Right cardiac atrium (tissue), 5 donors: ENCODE measurements around the gene MTCH2. TPM values are rescaled to one million over a fixed set of nuclear protein-coding genes. Genes with fewer than 3 reads are reported as not detected.
"Not testable (repeated sequence)": the region's sequence is repeated elsewhere in the genome, so short reads cannot be mapped to it uniquely, and the experiment has no call there.

Source experiments
- ATAC-seq, 2 donors: fragments of 200-7000 bp; cut with Tn5 transposase; one replicate each; pipeline versions ENCODE4 v1.8.0 to v1.9.1; 2020; ENCODE audit warnings: moderate library complexity in 2 of 2, mild to moderate bottlenecking in 1 of 2
- DNase-seq, 3 donors: peaks; one replicate each; pipeline ENCODE4 v3.0.0-alpha.2; 2020
- H3K27ac ChIP-seq: one replicate; pipeline ENCODE4 v1.5.1; 2013; ENCODE audit warnings: mild to moderate bottlenecking, low read length, control low read depth, moderate library complexity
- H3K27me3 ChIP-seq: one replicate; pipeline ENCODE4 v1.6.1; 2013; ENCODE audit not compliant: control insufficient read depth, insufficient read depth
- H3K4me1 ChIP-seq: one replicate; pipeline ENCODE4 v1.6.1; 2013; ENCODE audit warnings: low read length; ENCODE audit not compliant: control insufficient read depth, insufficient read depth
- H3K4me3 ChIP-seq: one replicate; pipeline ENCODE4 v1.5.1; 2013; ENCODE audit warnings: low read length, control low read depth
- H3K9me3 ChIP-seq: one replicate; pipeline ENCODE4 v1.6.1; 2013; ENCODE audit warnings: low read length; ENCODE audit not compliant: control insufficient read depth
- WGBS: extraction: QIAGEN DNeasy Blood & Tissue Kit; methylation state at CpG from one replicate; pipeline ENCODE4 v1.1.7; 2013; 5-methylcytosine and 5-hydroxymethylcytosine counted together
- intact Hi-C, 4 donors: fragments of 100-400 bp; cut with DNase I; formaldehyde crosslinking; loops; one replicate each; pipeline versions ENCODE4 v1.11.0 to v1.14.0; 2022 to 2023
- polyA plus RNA-seq: library from polyadenylated mRNA; stranded (reverse); fragments of 200-250 nt; gene quantifications from one replicate; pipeline ENCODE4 v1.2.3, GENCODE V29; 2013
- total RNA-seq, 4 donors: library from RNA; stranded (reverse); fragmentation: NEBNext Ultra II Directional; extraction: Animal tissue kit (Norgen Biotek cat#: 25700); gene quantifications; one replicate each; pipeline ENCODE4 v1.2.1, GENCODE V29; 2021
- donor health status: healthy with polysubstance abuse.
- donor health status: DM: no; HTN: yes; CAD: no.
- donor health status: DM: no; HTN: no; CAD: no.
- donor health status: DM: no; HTN: yes; CAD: no; lungs with severe emphysema.
- donor health status: DM: yes; HTN: yes; CAD: no.

Gene MTCH2
- total and polyA plus RNA-seq, 5 donors, result 43.9 to 78.6 (median 72.3) TPM

- H3K4me1 ChIP-seq, result no peaks in the 10 kb centered on the region
- intact Hi-C loops, result no loop called here
- H3K4me3 ChIP-seq, result no peak overlapping the region
- 83% methylated on average over 2 of the region's 2 CpGs for WGBS
- no peak for ATAC-seq
- H3K9me3 ChIP-seq, result no peaks in the 10 kb centered on the region
- H3K27me3 ChIP-seq, result no peaks in the 10 kb centered on the region
- H3K27ac ChIP-seq, result no peak overlapping the region
- no peak for DNase-seq
Measured at GRCh38 chr11:47667555-47667954, 25.2 kb upstream of the MTCH2 start.

DNA sequence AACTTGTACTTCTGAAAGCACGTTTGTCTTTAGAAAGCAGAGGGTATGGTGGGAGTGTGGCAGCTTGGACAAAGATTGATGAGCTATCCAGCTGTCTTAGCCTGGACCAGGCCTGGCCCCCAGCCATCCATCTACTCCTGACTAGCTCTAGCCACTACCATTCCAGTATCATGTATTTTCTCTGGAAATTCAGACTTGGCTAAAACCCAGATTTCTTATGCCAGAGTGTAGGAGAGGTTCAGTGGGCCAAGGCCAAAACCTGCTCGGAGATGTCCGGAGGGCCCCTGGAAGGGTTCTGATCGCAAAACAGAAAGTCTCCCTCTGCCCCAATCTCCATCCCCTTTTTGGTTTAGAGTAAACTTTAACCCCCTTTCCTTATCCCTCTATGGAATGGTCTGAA, 24.8 kb upstream of the MTCH2 start:
- intact Hi-C loops, result no loop called here
- H3K4me1 ChIP-seq, result no peaks in the 10 kb centered on the region
- ATAC-seq, result no peak
- H3K27ac ChIP-seq, result no peak overlapping the region
- 78% methylated on average over 4 of the region's 4 CpGs for whole genome bisulfite sequencing
- DNase-seq, result no peak
- H3K9me3 ChIP-seq, result no peaks in the 10 kb centered on the region
- H3K4me3 ChIP-seq, result no peak overlapping the region
- no peaks in the 10 kb centered on the region for H3K27me3 ChIP-seq

- H3K9me3 ChIP-seq, intact Hi-C loops, H3K4me1 ChIP-seq, ATAC-seq, H3K27me3 ChIP-seq, H3K4me3 ChIP-seq, H3K27ac ChIP-seq, DNase-seq: not testable (repeated sequence)
- 94% methylated on average over 4 of the region's 4 CpGs for WGBS
Measured at GRCh38 chr11:47664936-47665335, 22.6 kb upstream of the MTCH2 start.

- Histone ChIP-seq H3K4me1 (no peaks in the 10 kb centered on the region), H3K4me3 (no peak overlapping the region), H3K27me3 (no peaks in the 10 kb centered on the region), H3K27ac (no peak overlapping the region), H3K9me3 (no peaks in the 10 kb centered on the region)
- intact Hi-C loops, result no loop called here
- no peak for ATAC-seq
- 98% methylated on average over 2 of the region's 2 CpGs for WGBS
- no peak for DNase-seq
Measured at GRCh38 chr11:47661245-47661644, 18.9 kb upstream of the MTCH2 start.

DNA sequence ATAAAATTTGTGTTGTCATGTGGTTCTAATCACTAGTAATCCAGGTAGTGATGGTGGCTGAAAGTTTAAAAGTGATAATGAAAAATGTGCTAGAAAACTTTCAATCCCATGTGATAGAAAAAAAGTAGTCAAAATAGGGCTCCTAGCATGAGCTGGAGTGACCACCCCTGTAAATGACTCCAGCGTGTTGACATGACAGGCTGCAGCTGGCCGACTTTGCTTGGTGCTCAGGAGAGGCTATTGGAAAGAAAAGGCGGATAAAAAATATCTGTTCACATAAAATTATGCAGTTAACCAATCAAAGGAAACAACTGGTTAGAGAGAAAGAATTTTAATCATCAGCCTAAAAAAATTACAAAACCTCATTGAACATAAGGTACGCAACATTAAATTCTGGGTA, 16.9 kb upstream of the MTCH2 start:
- 64% methylated on average over 4 of the region's 4 CpGs for WGBS
- Histone ChIP-seq H3K27me3 (no peaks in the 10 kb centered on the region), H3K4me3 (no peak overlapping the region), H3K9me3 (no peaks in the 10 kb centered on the region), H3K27ac (no peak overlapping the region), H3K4me1 (no peaks in the 10 kb centered on the region)
- intact Hi-C loops, result no loop called here
- ATAC-seq (no peak), DNase-seq (peak; percentile 21 to 79 (median 74))

DNA sequence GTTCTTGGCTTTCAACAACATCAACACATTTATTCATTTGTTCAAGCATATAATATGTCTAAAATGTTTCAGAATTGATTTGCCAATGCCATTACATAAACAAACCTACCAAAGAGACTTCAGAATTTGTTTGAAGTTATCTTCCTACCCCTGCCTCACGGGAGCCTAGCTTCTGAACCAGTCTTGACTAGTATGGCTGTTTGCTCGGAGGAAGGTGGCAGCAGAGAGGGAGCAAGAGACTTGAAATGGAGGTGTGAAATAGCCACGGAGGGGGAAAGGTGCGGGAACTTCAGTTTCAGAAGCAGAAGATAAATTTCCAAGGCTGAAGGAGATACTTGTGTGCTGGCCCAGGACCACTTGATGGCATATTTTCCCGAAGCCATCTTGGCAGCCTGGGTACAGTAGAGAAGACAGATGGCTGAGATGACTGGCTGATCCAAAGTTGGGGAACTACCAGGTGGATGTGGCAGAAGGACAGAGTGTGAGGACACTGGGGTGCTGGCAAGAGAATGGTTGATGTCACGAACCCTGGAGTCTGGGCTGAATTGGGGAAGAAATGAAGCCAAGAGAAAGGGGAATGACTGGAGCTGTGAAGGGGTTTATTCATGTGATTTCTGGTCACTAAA, 14.0 kb upstream of the MTCH2 start:
- H3K27ac ChIP-seq, result no peak overlapping the region
- no peak for ATAC-seq
- 70% methylated on average over 6 of the region's 6 CpGs for WGBS
- intact Hi-C loops, result no loop called here
- no peaks in the 10 kb centered on the region for H3K4me1 ChIP-seq
- no peak for DNase-seq
- no peaks in the 10 kb centered on the region for H3K27me3 ChIP-seq
- no peaks in the 10 kb centered on the region for H3K9me3 ChIP-seq
- no peak overlapping the region for H3K4me3 ChIP-seq

GRCh38 chr11:47651818-47652469, 9.6 kb upstream of the MTCH2 start:
- 95% methylated on average over 5 of the region's 5 CpGs for WGBS
- Histone ChIP-seq H3K4me3 (no peak overlapping the region), H3K9me3 (no peaks in the 10 kb centered on the region), H3K4me1 (no peaks in the 10 kb centered on the region), H3K27ac (no peak overlapping the region), H3K27me3 (no peaks in the 10 kb centered on the region)
- intact Hi-C loops, result no loop called here
- no peak for ATAC-seq
- no peak for DNase-seq

DNA sequence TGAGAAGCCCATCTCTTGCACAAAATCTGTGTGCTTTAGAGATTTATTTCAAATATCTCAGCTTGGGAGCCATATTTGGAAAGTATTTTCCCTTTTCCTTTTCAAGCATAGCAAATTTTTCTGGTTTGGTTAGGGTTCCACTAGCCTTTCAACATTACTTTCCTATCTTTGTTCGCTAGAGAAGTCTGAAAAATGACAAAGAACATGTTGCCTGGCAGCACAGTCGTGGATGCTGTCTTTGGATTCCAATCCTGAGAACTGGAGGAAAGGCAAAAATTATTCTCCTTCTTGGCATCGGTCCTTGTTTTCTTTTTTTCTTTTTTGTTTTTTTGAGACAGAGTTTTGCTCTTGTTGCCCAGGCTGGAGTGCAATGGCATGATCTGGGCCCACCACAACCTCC, 6.9 kb upstream of the MTCH2 start:
- Histone ChIP-seq H3K27ac (no peak overlapping the region), H3K4me3 (no peak overlapping the region), H3K4me1 (no peaks in the 10 kb centered on the region), H3K9me3 (no peaks in the 10 kb centered on the region), H3K27me3 (no peaks in the 10 kb centered on the region)
- intact Hi-C loops, result no loop called here
- no peak for ATAC-seq
- WGBS, result 46% methylated on average over 3 of the region's 3 CpGs
- no peak for DNase-seq

- Histone ChIP-seq H3K27ac (no peak overlapping the region), H3K4me1 (no peaks in the 10 kb centered on the region), H3K4me3 (no peak overlapping the region), H3K27me3 (no peaks in the 10 kb centered on the region), H3K9me3 (no peaks in the 10 kb centered on the region)
- intact Hi-C loops, result no loop called here
- DNase-seq, result no peak
- no peak for ATAC-seq
- WGBS, result 87% methylated on average over 6 of the region's 6 CpGs
Measured at GRCh38 chr11:47646019-47646418, 3.7 kb upstream of the MTCH2 start.

DNA sequence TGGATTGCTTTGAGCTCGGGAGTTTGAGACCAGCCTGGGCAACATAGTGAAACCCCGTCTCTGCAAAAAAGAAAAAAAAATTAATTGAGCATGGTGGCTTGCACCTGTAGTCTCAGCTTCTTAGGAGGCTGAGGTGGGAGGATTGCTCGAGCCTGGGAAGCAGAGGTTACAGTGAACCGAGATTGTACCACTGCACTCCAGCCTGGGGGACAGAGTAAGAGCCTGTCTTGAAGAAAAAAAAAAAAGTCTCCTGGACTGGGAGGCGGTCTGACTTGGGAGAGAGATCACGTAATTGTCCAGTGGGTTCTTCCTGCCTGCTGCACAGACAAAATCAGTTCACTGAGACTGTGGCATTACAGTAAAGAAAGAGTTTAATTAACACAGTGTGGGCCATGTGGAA, 3.1 kb upstream of the MTCH2 start:
- ATAC-seq, result no peak
- no peak for DNase-seq
- 76% methylated on average over 6 of the region's 6 CpGs for WGBS
- intact Hi-C loops, result no loop called here
- Histone ChIP-seq H3K4me3 (no peak overlapping the region), H3K27me3 (no peaks in the 10 kb centered on the region), H3K27ac (no peak overlapping the region), H3K9me3 (no peaks in the 10 kb centered on the region), H3K4me1 (peaks cover under 1% of the 10 kb centered on the region)

- Histone ChIP-seq H3K9me3 (no peaks in the 10 kb centered on the region), H3K27me3 (no peaks in the 10 kb centered on the region), H3K27ac (peak overlapping the region; percentile 33), H3K4me1 (peaks cover 2% of the 10 kb centered on the region), H3K4me3 (peak overlapping the region; percentile 53)
- WGBS, result 5% methylated on average over 14 of the region's 14 CpGs
- ATAC-seq, result no peak
- intact Hi-C loops, result no loop called here
- DNase-seq, result no peak
Measured at GRCh38 chr11:47641600-47642098, 710 bp downstream of the MTCH2 start.
